Measurements from ENCODE around the gene FKBP14.
"Not testable (repeated sequence)": the region's sequence is repeated elsewhere in the genome, so short reads cannot be mapped to it uniquely, and the experiment has no call there.

The FKBP14 gene

GRCh38 chr7:30066687-30067086, 40.2 kb upstream of the FKBP14 start:
- no peak for TF ChIP-seq CTCF (IDR thresholded peaks at IDR 0.05; ENCODE audit: insufficient read depth, low read depth, low read length, missing control alignments)
- H3K4me3 ChIP-seq (ENCODE audit: low read length) = no peak overlapping the region

GRCh38 chr7:30065746-30066145, 39.2 kb upstream of the FKBP14 start:
- peak; percentile 82 for DNase-seq (ENCODE audit: low read depth)
- H3K4me3 ChIP-seq (ENCODE audit: low read length) = no peak overlapping the region
- TF ChIP-seq CTCF (IDR thresholded peaks at IDR 0.05; ENCODE audit: insufficient read depth, low read depth, low read length, missing control alignments) = no peak

More at GRCh38 chr7:30066687-30067086, 40.2 kb upstream of the FKBP14 start:
- DNase-seq (ENCODE audit: low read depth) = no peak

GRCh38 chr7:30062587-30062986, 36.1 kb upstream of the FKBP14 start:
- no peak overlapping the region for H3K4me3 ChIP-seq (ENCODE audit: low read length)
- TF ChIP-seq CTCF (IDR thresholded peaks at IDR 0.05; ENCODE audit: insufficient read depth, low read depth, low read length, missing control alignments) = peak; percentile 38
- DNase-seq (ENCODE audit: low read depth) = peak; percentile 24

GRCh38 chr7:30061786-30062185, 35.3 kb upstream of the FKBP14 start:
- peak; percentile 51 for TF ChIP-seq CTCF (IDR thresholded peaks at IDR 0.05; ENCODE audit: insufficient read depth, low read depth, low read length, missing control alignments)

GRCh38 chr7:30057741-30058140, 31.2 kb upstream of the FKBP14 start:
- no peak for DNase-seq (ENCODE audit: low read depth)
- TF ChIP-seq CTCF (IDR thresholded peaks at IDR 0.05; ENCODE audit: insufficient read depth, low read depth, low read length, missing control alignments) = no peak
- no peak overlapping the region for H3K4me3 ChIP-seq (ENCODE audit: low read length)

More at GRCh38 chr7:30061786-30062185, 35.3 kb upstream of the FKBP14 start:
- not testable (repeated sequence) for H3K4me3 ChIP-seq (ENCODE audit: low read length)
- peak; percentile 30 for DNase-seq (ENCODE audit: low read depth)

GRCh38 chr7:30053068-30053467, 26.6 kb upstream of the FKBP14 start:
- H3K4me3 ChIP-seq (ENCODE audit: low read length) = no peak overlapping the region
- no peak for DNase-seq (ENCODE audit: low read depth)
- TF ChIP-seq CTCF (IDR thresholded peaks at IDR 0.05; ENCODE audit: insufficient read depth, low read depth, low read length, missing control alignments) = no peak

GRCh38 chr7:30049173-30049572, 22.7 kb upstream of the FKBP14 start:
- no peak overlapping the region for H3K4me3 ChIP-seq (ENCODE audit: low read length)
- no peak for DNase-seq (ENCODE audit: low read depth)
- TF ChIP-seq CTCF (IDR thresholded peaks at IDR 0.05; ENCODE audit: insufficient read depth, low read depth, low read length, missing control alignments) = no peak
